Breast epithelium (tissue), 3 donors: ENCODE results near the gene TPRN.

Experiments used
- CTCF ChIP-seq, 3 donors: fragments of 450-650 bp; IDR thresholded peaks; one replicate each; pipeline ENCODE4 v1.5.1; 2016 to 2017; ENCODE audit warnings: antibody characterized with exemption in 3 of 3, mild to moderate bottlenecking in 3 of 3, moderate library complexity in 3 of 3
- POLR2A ChIP-seq: fragments of 450-650 bp; IDR thresholded peaks from one replicate; pipeline ENCODE4 v1.6.1; 2016; ENCODE audit warnings: antibody characterized with exemption, mild to moderate bottlenecking, moderate library complexity

- TF ChIP-seq CTCF (IDR thresholded peaks at IDR 0.05) = no peak
- TF ChIP-seq POLR2A = no peak
Observed at GRCh38 chr9:137179761-137180160, 20.8 kb downstream of the TPRN start.
